GM12878 (cell line): Measurements from ENCODE around the gene SPATS1.

Source experiments
- ATF7 ChIP-seq: fragments of 450-650 bp; IDR thresholded peaks from 2 replicates; pipeline ENCODE4 v1.6.1; 2016; ENCODE audit warnings: low read depth, mild to moderate bottlenecking
- FOXK2 ChIP-seq: fragments of 450-650 bp; IDR thresholded peaks from 2 replicates; pipeline ENCODE4 v1.6.1; 2017; ENCODE audit warnings: mild to moderate bottlenecking, moderate library complexity
- PRDM15 ChIP-seq: fragments of 450-650 bp; formaldehyde crosslinking; IDR thresholded peaks from 2 replicates; pipeline ENCODE4 v1.4.0; 2020; ENCODE audit warnings: mild to moderate bottlenecking, moderate library complexity
- SIX5 ChIP-seq: IDR thresholded peaks from 2 replicates; pipeline ENCODE4 v1.6.1; 2011; ENCODE audit warnings: mild to moderate bottlenecking, low read depth, low read length, moderate library complexity; ENCODE audit not compliant: severe bottlenecking
- SP1 ChIP-seq: IDR thresholded peaks from one replicate; pipeline ENCODE4 v1.6.1; 2011; ENCODE audit warnings: low read depth, low read length
- ZNF24 ChIP-seq: fragments of 450-650 bp; IDR thresholded peaks from 2 replicates; pipeline ENCODE4 v1.6.1; 2017; ENCODE audit warnings: antibody characterized with exemption, mild to moderate bottlenecking
- TF ChIP-seq, protein P1 (sequence below), 3 experiments: IDR thresholded peaks in 2 of 3; conservative IDR thresholded peaks in 1 of 3; 2 replicates each; pipeline ENCODE4 v1.5.1; 2011; ENCODE audit warnings: low read depth in 3 of 3, low read length in 3 of 3, mild to moderate bottlenecking in 3 of 3, control low read depth in 2 of 3, moderate library complexity in 2 of 3, inconsistent platforms in 1 of 3, mixed read lengths in 1 of 3; ENCODE audit not compliant: control insufficient read depth in 2 of 3, insufficient read depth in 1 of 3; ENCODE audit errors: extremely low read depth in 1 of 3
- TF ChIP-seq, protein P2 (sequence below): IDR thresholded peaks from 2 replicates; pipeline ENCODE4 v1.6.1; 2011; ENCODE audit warnings: mild to moderate bottlenecking, low read depth, low read length, moderate library complexity; ENCODE audit not compliant: insufficient replicate concordance
- TF ChIP-seq, protein P3 (sequence below): IDR thresholded peaks from 2 replicates; pipeline ENCODE4 v1.6.1; 2011; ENCODE audit warnings: low read depth, low read length, improper control_type of control experiment, borderline replicate concordance

GRCh38 chr6:44298055-44298803, 44.2 kb upstream of the SPATS1 start:
- TF ChIP-seq, protein P1, sequence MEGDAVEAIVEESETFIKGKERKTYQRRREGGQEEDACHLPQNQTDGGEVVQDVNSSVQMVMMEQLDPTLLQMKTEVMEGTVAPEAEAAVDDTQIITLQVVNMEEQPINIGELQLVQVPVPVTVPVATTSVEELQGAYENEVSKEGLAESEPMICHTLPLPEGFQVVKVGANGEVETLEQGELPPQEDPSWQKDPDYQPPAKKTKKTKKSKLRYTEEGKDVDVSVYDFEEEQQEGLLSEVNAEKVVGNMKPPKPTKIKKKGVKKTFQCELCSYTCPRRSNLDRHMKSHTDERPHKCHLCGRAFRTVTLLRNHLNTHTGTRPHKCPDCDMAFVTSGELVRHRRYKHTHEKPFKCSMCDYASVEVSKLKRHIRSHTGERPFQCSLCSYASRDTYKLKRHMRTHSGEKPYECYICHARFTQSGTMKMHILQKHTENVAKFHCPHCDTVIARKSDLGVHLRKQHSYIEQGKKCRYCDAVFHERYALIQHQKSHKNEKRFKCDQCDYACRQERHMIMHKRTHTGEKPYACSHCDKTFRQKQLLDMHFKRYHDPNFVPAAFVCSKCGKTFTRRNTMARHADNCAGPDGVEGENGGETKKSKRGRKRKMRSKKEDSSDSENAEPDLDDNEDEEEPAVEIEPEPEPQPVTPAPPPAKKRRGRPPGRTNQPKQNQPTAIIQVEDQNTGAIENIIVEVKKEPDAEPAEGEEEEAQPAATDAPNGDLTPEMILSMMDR (IDR thresholded peaks at IDR 0.05 in 2 of 3, conservative IDR thresholded peaks at IDR 0.05 in 1 of 3; ENCODE audit: control insufficient read depth in 2 of 3, extremely low read depth in 1 of 3, insufficient read depth in 1 of 3, low read depth in 3 of 3, low read length in 3 of 3) = no peak
- TF ChIP-seq SP1 = no peak
- TF ChIP-seq SIX5 = no peak
- no peak for TF ChIP-seq FOXK2
- TF ChIP-seq ATF7 = no peak
- no peak for TF ChIP-seq ZNF24
- TF ChIP-seq, protein P2, sequence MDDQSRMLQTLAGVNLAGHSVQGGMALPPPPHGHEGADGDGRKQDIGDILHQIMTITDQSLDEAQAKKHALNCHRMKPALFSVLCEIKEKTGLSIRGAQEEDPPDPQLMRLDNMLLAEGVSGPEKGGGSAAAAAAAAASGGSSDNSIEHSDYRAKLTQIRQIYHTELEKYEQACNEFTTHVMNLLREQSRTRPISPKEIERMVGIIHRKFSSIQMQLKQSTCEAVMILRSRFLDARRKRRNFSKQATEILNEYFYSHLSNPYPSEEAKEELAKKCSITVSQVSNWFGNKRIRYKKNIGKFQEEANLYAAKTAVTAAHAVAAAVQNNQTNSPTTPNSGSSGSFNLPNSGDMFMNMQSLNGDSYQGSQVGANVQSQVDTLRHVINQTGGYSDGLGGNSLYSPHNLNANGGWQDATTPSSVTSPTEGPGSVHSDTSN = no peak
- TF ChIP-seq, protein P3, sequence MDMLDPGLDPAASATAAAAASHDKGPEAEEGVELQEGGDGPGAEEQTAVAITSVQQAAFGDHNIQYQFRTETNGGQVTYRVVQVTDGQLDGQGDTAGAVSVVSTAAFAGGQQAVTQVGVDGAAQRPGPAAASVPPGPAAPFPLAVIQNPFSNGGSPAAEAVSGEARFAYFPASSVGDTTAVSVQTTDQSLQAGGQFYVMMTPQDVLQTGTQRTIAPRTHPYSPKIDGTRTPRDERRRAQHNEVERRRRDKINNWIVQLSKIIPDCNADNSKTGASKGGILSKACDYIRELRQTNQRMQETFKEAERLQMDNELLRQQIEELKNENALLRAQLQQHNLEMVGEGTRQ = no peak
- no peak for TF ChIP-seq PRDM15
